Measurements from ENCODE around the gene TNFRSF11A. TPM values are rescaled to one million over a fixed set of nuclear protein-coding genes. Genes with fewer than 3 reads are reported as not detected.

TNFRSF11A gene
- total RNA-seq, 2 experiments from 2014 or later: 1.7 TPM

DNA sequence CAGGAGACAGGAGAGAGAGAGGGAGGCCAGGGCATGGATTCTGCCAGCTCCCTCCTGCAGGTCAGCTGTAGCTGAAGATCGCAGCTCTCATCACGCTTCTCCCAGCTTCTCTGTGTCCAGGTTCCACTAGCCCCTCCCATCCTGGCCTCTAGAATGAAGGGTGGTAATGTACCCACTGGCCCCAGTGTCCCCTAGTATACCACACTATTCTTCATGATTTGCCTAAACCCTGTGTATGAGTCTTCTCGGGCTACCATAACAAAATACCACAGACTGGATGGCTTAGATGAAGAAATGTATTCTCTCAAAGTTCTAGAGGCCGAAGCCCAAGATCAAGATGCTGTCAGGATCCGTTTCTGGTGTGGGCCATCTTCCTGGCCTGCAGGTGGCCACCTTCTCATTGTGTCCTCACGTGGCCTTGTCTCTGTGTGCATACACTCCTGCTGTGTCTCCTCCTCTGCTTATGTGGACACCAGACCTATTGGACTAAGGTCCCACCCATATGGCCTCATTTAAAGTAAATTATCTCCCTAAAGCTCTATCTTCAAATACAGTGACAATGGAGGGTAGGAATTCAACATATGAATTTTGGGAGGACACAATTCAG is 77.3 kb downstream of the TNFRSF11A start:
- TF ChIP-seq, protein P1, sequence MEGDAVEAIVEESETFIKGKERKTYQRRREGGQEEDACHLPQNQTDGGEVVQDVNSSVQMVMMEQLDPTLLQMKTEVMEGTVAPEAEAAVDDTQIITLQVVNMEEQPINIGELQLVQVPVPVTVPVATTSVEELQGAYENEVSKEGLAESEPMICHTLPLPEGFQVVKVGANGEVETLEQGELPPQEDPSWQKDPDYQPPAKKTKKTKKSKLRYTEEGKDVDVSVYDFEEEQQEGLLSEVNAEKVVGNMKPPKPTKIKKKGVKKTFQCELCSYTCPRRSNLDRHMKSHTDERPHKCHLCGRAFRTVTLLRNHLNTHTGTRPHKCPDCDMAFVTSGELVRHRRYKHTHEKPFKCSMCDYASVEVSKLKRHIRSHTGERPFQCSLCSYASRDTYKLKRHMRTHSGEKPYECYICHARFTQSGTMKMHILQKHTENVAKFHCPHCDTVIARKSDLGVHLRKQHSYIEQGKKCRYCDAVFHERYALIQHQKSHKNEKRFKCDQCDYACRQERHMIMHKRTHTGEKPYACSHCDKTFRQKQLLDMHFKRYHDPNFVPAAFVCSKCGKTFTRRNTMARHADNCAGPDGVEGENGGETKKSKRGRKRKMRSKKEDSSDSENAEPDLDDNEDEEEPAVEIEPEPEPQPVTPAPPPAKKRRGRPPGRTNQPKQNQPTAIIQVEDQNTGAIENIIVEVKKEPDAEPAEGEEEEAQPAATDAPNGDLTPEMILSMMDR (IDR thresholded peaks at IDR 0.05): no peak
- intact Hi-C loops (cut with DNase I, micrococcal nuclease): no loop called here
- H3K36me3 ChIP-seq (ENCODE audit: insufficient read depth, low read length): no peaks in the 10 kb centered on the region
- H3K27me3 ChIP-seq (ENCODE audit: control insufficient read depth in 1 of 2, insufficient read depth in 2 of 2, low read length in 2 of 2): no peaks in the 10 kb centered on the region
- DNase-seq: no peak
- H3K36me3 Mint-ChIP-seq (ENCODE audit: low read depth): no peaks in the 10 kb centered on the region
- no peak overlapping the region for H3K27ac Mint-ChIP-seq
- H3K4me1 Mint-ChIP-seq (ENCODE audit: low read depth): no peaks in the 10 kb centered on the region
- ChIA-PET CTCF (interaction anchor here (1.5 kb wide), 1 partner anchor 23 kb away, joined by 3 read pairs; no protein-coding TSS in a partner anchor), POLR2A (no interaction called here)
- H3K4me1 ChIP-seq (ENCODE audit: insufficient read depth, low read length): peaks cover 4% of the 10 kb centered on the region
- no peaks in the 10 kb centered on the region for H3K9me3 Mint-ChIP-seq
- H3K4me3 Mint-ChIP-seq: no peak overlapping the region
- no peaks in the 10 kb centered on the region for H3K27me3 Mint-ChIP-seq
- H3K4me3 ChIP-seq (ENCODE audit: low read length): no peak overlapping the region
- no peak overlapping the region for H3K27ac ChIP-seq (ENCODE audit: low read depth in 1 of 2, low read length in 2 of 2)
- H3K9me3 ChIP-seq (ENCODE audit: control insufficient read depth in 1 of 2, insufficient read depth in 1 of 2, low read length in 2 of 2): no peaks in the 10 kb centered on the region
- ATAC-seq (ENCODE audit: poor library complexity): no peak

DNA sequence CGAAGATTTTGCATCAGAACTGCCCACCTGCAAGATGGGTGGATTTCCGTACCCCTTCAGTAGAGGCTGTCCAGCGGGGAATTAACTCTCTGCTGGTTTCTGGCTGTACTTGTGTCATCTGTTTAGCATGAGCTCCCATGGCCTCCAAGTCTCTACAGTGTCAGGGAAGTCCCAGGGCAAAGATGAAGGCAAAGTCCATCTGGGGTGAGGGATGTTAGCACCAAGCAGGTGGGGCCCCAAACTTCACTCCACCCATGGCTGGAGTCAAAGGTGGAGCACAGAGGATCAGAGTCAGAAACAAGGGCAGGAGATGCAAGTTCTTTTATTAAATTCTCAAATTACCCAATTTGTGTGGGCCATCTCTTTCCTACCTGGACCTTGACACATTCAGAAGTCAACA is 78.0 kb downstream of the TNFRSF11A start:
- H3K27me3 Mint-ChIP-seq: no peaks in the 10 kb centered on the region
- POLR2A ChIA-PET: no interaction called here
- no peak overlapping the region for H3K27ac ChIP-seq (ENCODE audit: low read depth in 1 of 2, low read length in 2 of 2)

DNA sequence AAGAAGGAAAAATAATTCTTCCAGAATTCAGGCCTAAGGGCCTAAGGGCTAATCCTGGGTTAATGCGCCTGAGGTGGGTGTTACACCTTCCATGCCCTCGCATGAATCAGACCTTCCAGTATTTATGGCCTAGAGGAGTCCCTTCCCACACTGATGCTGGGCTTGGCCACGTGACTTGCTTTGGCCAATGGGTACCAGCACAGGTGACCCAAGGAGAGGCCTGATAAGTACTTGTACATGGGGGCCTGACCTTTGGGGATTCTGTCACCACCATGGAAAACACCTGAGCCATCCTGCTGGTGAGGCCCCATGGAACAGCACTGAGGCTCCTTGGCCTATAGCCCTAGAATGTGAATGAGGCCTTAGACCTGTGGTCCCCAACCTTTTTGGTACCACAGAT is 79.8 kb downstream of the TNFRSF11A start:
- DNase-seq (no peak), ATAC-seq (ENCODE audit: poor library complexity) (no peak)
- no peaks in the 10 kb centered on the region for H3K36me3 ChIP-seq (ENCODE audit: insufficient read depth, low read length)
- Mint-ChIP-seq H3K27ac (no peak overlapping the region), H3K36me3 (ENCODE audit: low read depth) (no peaks in the 10 kb centered on the region), H3K27me3 (no peaks in the 10 kb centered on the region), H3K9me3 (no peaks in the 10 kb centered on the region), H3K4me3 (no peak overlapping the region), H3K4me1 (ENCODE audit: low read depth) (no peaks in the 10 kb centered on the region)
- peaks cover 3% of the 10 kb centered on the region for H3K4me1 ChIP-seq (ENCODE audit: insufficient read depth, low read length)
- TF ChIP-seq, protein P1 (IDR thresholded peaks at IDR 0.05): no peak
- CTCF ChIA-PET: interaction anchor here (0.7 kb wide), 1 partner anchor 1025 kb away, joined by 6 read pairs; no protein-coding TSS in a partner anchor
- no peak overlapping the region for H3K4me3 ChIP-seq (ENCODE audit: low read length)
- intact Hi-C loops (cut with DNase I, micrococcal nuclease): no loop called here
- no peak overlapping the region for H3K27ac ChIP-seq (ENCODE audit: low read depth in 1 of 2, low read length in 2 of 2)
- H3K27me3 ChIP-seq (ENCODE audit: control insufficient read depth in 1 of 2, insufficient read depth in 2 of 2, low read length in 2 of 2): no peaks in the 10 kb centered on the region
- no peaks in the 10 kb centered on the region for H3K9me3 ChIP-seq (ENCODE audit: control insufficient read depth in 1 of 2, insufficient read depth in 1 of 2, low read length in 2 of 2)
- POLR2A ChIA-PET: no interaction called here

More for the DNA sequence above, 78.0 kb downstream of the TNFRSF11A start:
- no peak for ATAC-seq (ENCODE audit: poor library complexity)
- DNase-seq: no peak
- peaks cover 4% of the 10 kb centered on the region for H3K4me1 ChIP-seq (ENCODE audit: insufficient read depth, low read length)
- H3K36me3 Mint-ChIP-seq (ENCODE audit: low read depth): no peaks in the 10 kb centered on the region
- CTCF ChIA-PET: no interaction called here
- no peaks in the 10 kb centered on the region for H3K9me3 ChIP-seq (ENCODE audit: control insufficient read depth in 1 of 2, insufficient read depth in 1 of 2, low read length in 2 of 2)
- no peak overlapping the region for H3K4me3 ChIP-seq (ENCODE audit: low read length)
- no peaks in the 10 kb centered on the region for H3K9me3 Mint-ChIP-seq
- H3K27me3 ChIP-seq (ENCODE audit: control insufficient read depth in 1 of 2, insufficient read depth in 2 of 2, low read length in 2 of 2): no peaks in the 10 kb centered on the region
- no peak overlapping the region for H3K27ac Mint-ChIP-seq
- TF ChIP-seq, protein P1 (IDR thresholded peaks at IDR 0.05): no peak
- intact Hi-C loops (cut with DNase I, micrococcal nuclease): no loop called here
- no peak overlapping the region for H3K4me3 Mint-ChIP-seq
- no peaks in the 10 kb centered on the region for H3K36me3 ChIP-seq (ENCODE audit: insufficient read depth, low read length)
- no peaks in the 10 kb centered on the region for H3K4me1 Mint-ChIP-seq (ENCODE audit: low read depth)

Data from CD4-positive, alpha-beta T cell (primary cell).